HepG2 (cell line): Measurements from ENCODE around the gene KPNB1. TPM values are rescaled to one million over a fixed set of nuclear protein-coding genes. Genes with fewer than 3 reads are reported as not detected.

Experiments used
- ATAC-seq: fragments of 200-7000 bp; cut with Tn5 transposase; 3 replicates; pipeline ENCODE4 v1.9.1; 2020; ENCODE audit warnings: mild to moderate bottlenecking, moderate library complexity
- BruUV-seq: library from RNA; stranded (reverse); fragments of 400-500 nt; replicated peaks from 2 replicates; lab custom pipeline; 2021; lab: Mats Ljungman, UMichigan
- CTCF ChIA-PET: fragments of 300-600 bp; formaldehyde crosslinking; extraction: SDS; loops from one replicate; lab custom pipeline; 2021; ENCODE audit warnings: low total read pairs, inconsistent platforms, low intra/inter-chr PET ratio; lab: Yijun Ruan, JAX
- POLR2A ChIA-PET: fragments of 350-600 bp; sonication (Branson Sonifier 250); formaldehyde crosslinking; loops from one replicate; lab custom pipeline; 2020; ENCODE audit warnings: antibody characterized with exemption, inconsistent platforms; lab: Yijun Ruan, JAX
- DNase-seq: peaks from one replicate; pipeline ENCODE4 v3.0.0-alpha.2; 2015; ENCODE audit warnings: low spot score
- FAIRE-seq: peaks from 3 replicates; lab custom pipeline; 2011; peaks lifted over from hg19 to GRCh38; lab: Jason Lieb, UNC
- H2AFZ ChIP-seq: one replicate; pipeline ENCODE4 v1.6.1; 2011; ENCODE audit warnings: low read length, inconsistent platforms
- H3K27ac ChIP-seq: fragments of 300-600 bp; 3 replicates; pipeline ENCODE4 v1.8.0; 2011; ENCODE audit warnings: mixed run types, mild to moderate bottlenecking, mixed read lengths, low read length, inconsistent platforms; ENCODE audit not compliant: insufficient read depth; ENCODE audit errors: extremely low read length
- H3K27me3 ChIP-seq, 2 experiments: fragments of 200-600 bp in 1 of 2; 2 replicates in 1 of 2; 3 replicates in 1 of 2; pipeline versions ENCODE4 v1.6.0 to v1.8.0; 2011; ENCODE audit warnings: low read length in 2 of 2, mild to moderate bottlenecking in 2 of 2, moderate library complexity in 2 of 2, inconsistent platforms in 1 of 2; ENCODE audit not compliant: insufficient read depth in 2 of 2, control insufficient read depth in 1 of 2
- H3K36me3 ChIP-seq, 2 experiments: fragments of 200-600 bp in 1 of 2; replicated peaks in 1 of 2; 2 replicates in 1 of 2; 3 replicates in 1 of 2; pipeline versions ENCODE4 v1.5.1 to v1.8.0; 2011; ENCODE audit warnings: low read length in 2 of 2, inconsistent platforms in 1 of 2; ENCODE audit not compliant: insufficient read depth in 2 of 2, control insufficient read depth in 1 of 2
- H3K4me1 ChIP-seq: 2 replicates; pipeline ENCODE4 v1.5.1; 2012; ENCODE audit warnings: low read length, inconsistent platforms; ENCODE audit not compliant: insufficient read depth
- H3K4me2 ChIP-seq: 2 replicates; pipeline ENCODE4 v1.6.0; 2011; ENCODE audit warnings: low read depth, low read length, inconsistent platforms
- H3K4me3 ChIP-seq, 3 experiments: fragments of 200-600 bp in 1 of 3; sonication (generic), shearing (Covaris generic) in 1 of 3; replicated peaks in 1 of 3; 2 replicates each; pipeline ENCODE4 v1.5.1; 2011 to 2016; ENCODE audit warnings: low read length in 3 of 3, inconsistent platforms in 2 of 3, low read depth in 2 of 3, mild to moderate bottlenecking in 2 of 3, control low read depth in 1 of 3, mixed read lengths in 1 of 3; ENCODE audit not compliant: insufficient read depth in 1 of 3
- H3K79me2 ChIP-seq: one replicate; pipeline ENCODE4 v1.6.1; 2011; ENCODE audit warnings: low read length, inconsistent platforms; ENCODE audit not compliant: insufficient read depth
- H3K9ac ChIP-seq: 2 replicates; pipeline ENCODE4 v1.6.0; 2011; ENCODE audit warnings: mild to moderate bottlenecking, low read depth, low read length, inconsistent platforms; ENCODE audit not compliant: insufficient read depth
- H3K9me3 ChIP-seq: 2 replicates; pipeline ENCODE4 v1.5.1; 2012; ENCODE audit warnings: mild to moderate bottlenecking, low read length
- H4K20me1 ChIP-seq: 2 replicates; pipeline ENCODE4 v1.6.0; 2011; ENCODE audit warnings: inconsistent platforms, mild to moderate bottlenecking, low read length, moderate library complexity; ENCODE audit not compliant: insufficient read depth
- AHDC1 ChIP-seq: sonication (generic); formaldehyde crosslinking; IDR thresholded peaks from 2 replicates; pipeline ENCODE4 v1.5.1; 2020; ENCODE audit warnings: mild to moderate bottlenecking, missing genetic modification reagents, borderline replicate concordance
- CEBPB ChIP-seq: IDR thresholded peaks from 2 replicates; pipeline ENCODE4 v1.6.1; 2011; ENCODE audit warnings: low read depth, low read length, improper control_type of control experiment, borderline replicate concordance
- CREB1 ChIP-seq, 2 experiments: fragments of 450-650 bp in 1 of 2; IDR thresholded peaks; 2 replicates each; pipeline ENCODE4 v1.6.1; 2016 to 2017; ENCODE audit warnings: control low read depth in 1 of 2, mild to moderate bottlenecking in 1 of 2, missing compliant biosample characterization in 1 of 2, missing genetic modification characterization in 1 of 2
- E2F5 ChIP-seq: sonication (generic); formaldehyde crosslinking; conservative IDR thresholded peaks from 2 replicates; pipeline ENCODE4 v1.4.0; 2020; ENCODE audit warnings: missing genetic modification reagents
- HNRNPK ChIP-seq: fragments of 200-400 bp; formaldehyde crosslinking; IDR thresholded peaks from 2 replicates; pipeline ENCODE4 v1.6.1; 2018; ENCODE audit warnings: low read length, low read depth, moderate library complexity, mild to moderate bottlenecking; ENCODE audit not compliant: poor library complexity, severe bottlenecking
- HOXA5 ChIP-seq: sonication (generic); formaldehyde crosslinking; IDR thresholded peaks from 2 replicates; pipeline ENCODE4 v1.4.0; 2020; ENCODE audit warnings: missing genetic modification reagents
- JDP2 ChIP-seq: sonication (generic); formaldehyde crosslinking; IDR thresholded peaks from 2 replicates; pipeline ENCODE4 v1.8.1; 2022; ENCODE audit warnings: missing genetic modification reagents, borderline replicate concordance
- PATZ1 ChIP-seq: sonication (generic); formaldehyde crosslinking; IDR thresholded peaks from 2 replicates; pipeline ENCODE4 v1.4.0; 2020; ENCODE audit warnings: missing genetic modification reagents
- RXRB ChIP-seq: IDR thresholded peaks from 2 replicates; pipeline ENCODE4 v1.6.1; 2016; ENCODE audit warnings: borderline replicate concordance, missing genetic modification reagents, missing compliant biosample characterization
- SNAI1 ChIP-seq: sonication (generic); formaldehyde crosslinking; IDR thresholded peaks from 2 replicates; pipeline ENCODE4 v1.5.0; 2020; ENCODE audit warnings: mild to moderate bottlenecking, missing genetic modification reagents, borderline replicate concordance
- THAP11 ChIP-seq: IDR thresholded peaks from 2 replicates; pipeline ENCODE4 v1.6.1; 2016; ENCODE audit warnings: missing biosample characterization, missing genetic modification reagents
- ZNF264 ChIP-seq: sonication (generic); formaldehyde crosslinking; IDR thresholded peaks from 2 replicates; pipeline ENCODE4 v1.4.0; 2020; ENCODE audit warnings: missing genetic modification reagents
- ZNF460 ChIP-seq: sonication (generic); formaldehyde crosslinking; IDR thresholded peaks from 2 replicates; pipeline ENCODE4 v1.5.1; 2020; ENCODE audit warnings: missing genetic modification reagents, mild to moderate bottlenecking, borderline replicate concordance
- ZNF558 ChIP-seq: sonication (generic); formaldehyde crosslinking; IDR thresholded peaks from 2 replicates; pipeline ENCODE4 v1.9.0; 2022; ENCODE audit warnings: mild to moderate bottlenecking, missing genetic modification reagents, borderline replicate concordance
- ZSCAN21 ChIP-seq: sonication (generic); formaldehyde crosslinking; IDR thresholded peaks from 2 replicates; pipeline ENCODE4 v1.8.0; 2022; ENCODE audit warnings: mild to moderate bottlenecking, missing genetic modification reagents, moderate library complexity, borderline replicate concordance
- WGBS: methylation state at CpG from one replicate; pipeline ENCODE4 v1.1.6; 2017; ENCODE audit warnings: low lambda C conversion rate; 5-methylcytosine and 5-hydroxymethylcytosine counted together
- in situ Hi-C: cut with HindIII; loops from 2 replicates; pipeline ENCODE4 v1.10.0; 2017; ENCODE audit warnings: low pct_unique_long_range_greater_than_20kb; ENCODE audit not compliant: extremely low pct_ligation_motif_present
- intact Hi-C: fragments of 100-400 bp; cut with micrococcal nuclease; formaldehyde crosslinking; loops from one replicate; pipeline ENCODE4 v1.10.0; 2022; ENCODE audit not compliant: unreplicated experiment
- polyA plus RNA-seq, 8 experiments: library from polyadenylated mRNA; depleted of rRNA in 3 of 8; stranded (reverse) in 7 of 8; unstranded in 1 of 8; fragments of >200 nt; fragmentation: Illumina TruSeq in 4 of 8; extraction: Trizol in 4 of 8; gene quantifications; 2 replicates each; pipeline versions ENCODE4 v1.2.1 to v1.2.3, GENCODE V29; 2011 to 2016; ENCODE audit warnings: low read depth in 4 of 8, missing spikeins in 1 of 8, mixed read lengths in 1 of 8; ENCODE audit not compliant: insufficient read depth in 1 of 8
- total RNA-seq, 5 experiments: library from RNA; depleted of rRNA; stranded (reverse); fragments of >200 nt; fragmentation: Illumina TruSeq; extraction: Trizol; gene quantifications; 2 replicates each; pipeline ENCODE4 v1.2.3, GENCODE V29; 2016; ENCODE audit warnings: low read depth in 1 of 5

Gene KPNB1
- total and polyA plus RNA-seq, 2 of the 13 experiments (the other 11 are each of a cell fraction or from before 2014, with no cell fraction given) = 164 to 424 TPM

GRCh38 chr17:47735139-47735464, 85.4 kb downstream of the KPNB1 start:
- FAIRE-seq = no peak
- CTCF ChIA-PET = no interaction called here
- WGBS = 6% methylated on average over 3 of the region's 3 CpGs
- Histone ChIP-seq H3K9me3 (no peaks in the 10 kb centered on the region), H3K4me3 (no peak overlapping the region), H2AFZ (no peak overlapping the region), H3K4me1 (peaks cover 13% of the 10 kb centered on the region), H3K27me3 (peaks cover 30 to 78% of the 10 kb centered on the region in 2 experiments), H3K9ac (no peak overlapping the region), H3K36me3 (no peaks in the 10 kb centered on the region), H3K4me2 (no peak overlapping the region), H3K79me2 (no peaks in the 10 kb centered on the region), H3K27ac (no peak overlapping the region), H4K20me1 (no peaks in the 10 kb centered on the region)
- no peak for ATAC-seq
- BruUV-seq = no TSS peak
- no peak for DNase-seq
- in situ Hi-C loops = no loop called here
- POLR2A ChIA-PET = no interaction called here
- intact Hi-C loops = no loop called here
- TF ChIP-seq CREB1 (IDR thresholded peaks at IDR 0.05) (no peak), CREB1 (CRISPR knock-in tag; IDR thresholded peaks at IDR 0.05) (no peak), E2F5 (CRISPR knock-in tag) (no peak), THAP11 (CRISPR knock-in tag) (no peak), ZNF558 (CRISPR knock-in tag) (no peak), PATZ1 (CRISPR knock-in tag) (no peak), AHDC1 (CRISPR knock-in tag) (no peak), ZNF460 (CRISPR knock-in tag) (no peak), ZSCAN21 (CRISPR knock-in tag) (no peak), JDP2 (no peak), CEBPB (no peak), HNRNPK (no peak), HOXA5 (CRISPR knock-in tag) (no peak), RXRB (CRISPR knock-in tag) (no peak), ZNF264 (CRISPR knock-in tag) (no peak), SNAI1 (CRISPR knock-in tag) (no peak)
